A549 (cell line): ENCODE results near the gene CNOT1.

ENCODE experiments used
- REST ChIP-seq: fragments of 200-600 bp; sonication (generic); IDR thresholded peaks from 2 replicates; pipeline ENCODE4 v1.6.1; 2016; ENCODE audit warnings: antibody characterized with exemption, mild to moderate bottlenecking, moderate library complexity
- RNF2 ChIP-seq: fragments of 200-600 bp; sonication (generic); IDR thresholded peaks from 2 replicates; pipeline ENCODE4 v1.6.1; 2016; ENCODE audit warnings: low read depth, mild to moderate bottlenecking, antibody characterized with exemption, moderate library complexity, borderline replicate concordance

- TF ChIP-seq RNF2 (no peak), REST (no peak)
Measured at GRCh38 chr16:58507963-58508670, 121.5 kb downstream of the CNOT1 start.
